SK-N-SH (cell line): ENCODE results near the gene LSM8. TPM values are rescaled to one million over a fixed set of nuclear protein-coding genes. Genes with fewer than 3 reads are reported as not detected.
A peak's percentile ranks its signal among the peaks of the same experiment; 100 is the strongest.
"Not testable (repeated sequence)": the region's sequence is repeated elsewhere in the genome, so short reads cannot be mapped to it uniquely, and the experiment has no call there.

Source experiments
- CTCF ChIA-PET: fragments of 300-600, 350-600 bp; formaldehyde crosslinking; extraction: SDS; loops from one replicate; lab custom pipeline; 2021; lab: Yijun Ruan, JAX
- POLR2A ChIA-PET: fragments of 350-600 bp; sonication (Branson Sonifier 250); formaldehyde crosslinking; extraction: SDS; loops from one replicate; lab custom pipeline; 2020; ENCODE audit warnings: antibody characterized with exemption, inconsistent platforms; lab: Yijun Ruan, JAX
- DNase-seq: peaks from one replicate; pipeline ENCODE4 v3.0.0; 2012
- H2AFZ ChIP-seq: fragments of 200-600 bp; sonication (generic); 2 replicates; pipeline ENCODE4 v1.8.1; 2016; ENCODE audit warnings: antibody characterized with exemption, mild to moderate bottlenecking, low read depth
- H3F3A ChIP-seq: fragments of 200-600 bp; sonication (generic); replicated peaks from 2 replicates; pipeline ENCODE3; 2016; ENCODE audit warnings: antibody characterized with exemption, mild to moderate bottlenecking; ENCODE audit not compliant: insufficient read depth
- H3K27ac ChIP-seq, 2 experiments: fragments of 200-500 bp in 1 of 2; fragments of 200-600 bp in 1 of 2; sonication (Bioruptor generic) in 1 of 2; sonication (generic), shearing (Covaris generic) in 1 of 2; 2 replicates each; pipeline versions ENCODE4 v1.5.1 to v1.6.1; 2014 to 2016; ENCODE audit warnings: low read depth in 2 of 2, inconsistent platforms in 1 of 2, low read length in 1 of 2, mild to moderate bottlenecking in 1 of 2, mixed read lengths in 1 of 2
- H3K27me3 ChIP-seq: fragments of 200-600 bp; sonication (generic), shearing (Covaris generic); 2 replicates; pipeline ENCODE4 v1.6.1; 2016; ENCODE audit warnings: mixed run types; ENCODE audit not compliant: insufficient read depth
- H3K36me3 ChIP-seq, 2 experiments: fragments of 200-500 bp in 1 of 2; fragments of 200-600 bp in 1 of 2; sonication (Bioruptor generic) in 1 of 2; sonication (generic) in 1 of 2; replicated peaks in 1 of 2; 2 replicates each; pipeline versions ENCODE3 to v1.5.1; 2014 to 2016; ENCODE audit warnings: low read length in 1 of 2, mild to moderate bottlenecking in 1 of 2; ENCODE audit not compliant: insufficient read depth in 2 of 2, control insufficient read depth in 1 of 2
- H3K4me1 ChIP-seq, 2 experiments: fragments of 200-500 bp in 1 of 2; fragments of 200-600 bp in 1 of 2; sonication (Bioruptor generic) in 1 of 2; sonication (generic), shearing (Covaris generic) in 1 of 2; 2 replicates each; pipeline versions ENCODE4 v1.5.1 to v1.6.1; 2014 to 2016; ENCODE audit warnings: low read depth in 1 of 2, low read length in 1 of 2, mixed run types in 1 of 2; ENCODE audit not compliant: insufficient read depth in 2 of 2, control insufficient read depth in 1 of 2
- H3K4me2 ChIP-seq: fragments of 200-600 bp; sonication (generic), shearing (Covaris generic); 2 replicates; pipeline ENCODE4 v1.6.1; 2017; ENCODE audit warnings: mixed run types
- H3K4me3 ChIP-seq, 2 experiments: fragments of 200-500 bp in 1 of 2; fragments of 200-600 bp in 1 of 2; sonication (Bioruptor generic) in 1 of 2; sonication (generic), shearing (Covaris generic) in 1 of 2; 2 replicates each; pipeline versions ENCODE4 v1.5.1 to v1.8.1; 2014 to 2016; ENCODE audit warnings: low read depth in 2 of 2, inconsistent platforms in 1 of 2, low read length in 1 of 2, mild to moderate bottlenecking in 1 of 2, mixed read lengths in 1 of 2, moderate library complexity in 1 of 2
- H3K79me2 ChIP-seq: fragments of 200-600 bp; sonication (generic); 2 replicates; pipeline ENCODE4 v1.8.1; 2017; ENCODE audit warnings: mild to moderate bottlenecking; ENCODE audit not compliant: insufficient read depth
- H3K9ac ChIP-seq: fragments of 200-600 bp; sonication (generic); 2 replicates; pipeline ENCODE4 v1.6.1; 2017; ENCODE audit warnings: mixed run types
- H3K9me2 ChIP-seq: fragments of 200-600 bp; sonication (generic); 2 replicates; pipeline ENCODE4 v1.6.1; 2017; ENCODE audit warnings: mixed run types
- H3K9me3 ChIP-seq: fragments of 200-600 bp; sonication (generic); 2 replicates; pipeline ENCODE4 v1.6.1; 2017; ENCODE audit warnings: mixed run types, mild to moderate bottlenecking, moderate library complexity
- H4K20me1 ChIP-seq: fragments of 200-600 bp; sonication (generic); 2 replicates; pipeline ENCODE4 v1.6.1; 2017; ENCODE audit warnings: mild to moderate bottlenecking, mixed run types; ENCODE audit not compliant: insufficient read depth
- CHD2 ChIP-seq: fragments of 150-350 bp; IDR thresholded peaks from 2 replicates; pipeline ENCODE4 v1.6.1; 2018; ENCODE audit warnings: low read length; ENCODE audit not compliant: partially characterized antibody
- FOSL2 ChIP-seq: IDR thresholded peaks from 2 replicates; pipeline ENCODE4 v1.4.0; 2012; ENCODE audit warnings: low read depth, mild to moderate bottlenecking, moderate library complexity, borderline replicate concordance
- FOXM1 ChIP-seq: IDR thresholded peaks from 2 replicates; pipeline ENCODE4 v1.4.0; 2012; ENCODE audit warnings: low read depth, mild to moderate bottlenecking
- GABPA ChIP-seq: IDR thresholded peaks from 2 replicates; pipeline ENCODE4 v1.4.0; 2012; ENCODE audit warnings: low read depth, mild to moderate bottlenecking
- JUND ChIP-seq: IDR thresholded peaks from 2 replicates; pipeline ENCODE4 v1.4.0; 2012
- POLR2AphosphoS5 ChIP-seq: IDR thresholded peaks from 2 replicates; pipeline ENCODE4 v1.6.1; 2012; ENCODE audit warnings: low read depth, low read length
- TAF1 ChIP-seq: IDR thresholded peaks from 2 replicates; pipeline ENCODE4 v1.6.1; 2012; ENCODE audit warnings: low read depth, mild to moderate bottlenecking, low read length, moderate library complexity, borderline replicate concordance
- TCF12 ChIP-seq: IDR thresholded peaks from 2 replicates; pipeline ENCODE4 v1.4.0; 2012
- TEAD4 ChIP-seq: IDR thresholded peaks from 2 replicates; pipeline ENCODE4 v1.4.0; 2012; ENCODE audit warnings: mild to moderate bottlenecking, borderline replicate concordance; ENCODE audit not compliant: insufficient read depth
- WGBS: methylation state at CpG from one replicate; pipeline ENCODE4 v1.1.6; 2017; ENCODE audit warnings: low lambda C conversion rate; 5-methylcytosine and 5-hydroxymethylcytosine counted together
- polyA plus RNA-seq, 3 experiments: library from polyadenylated mRNA; depleted of rRNA; stranded (reverse); fragments of >200 nt; gene quantifications; 2 replicates each; pipeline ENCODE4 v1.2.3, GENCODE V29; 2012
- TF ChIP-seq, protein P1 (sequence below): IDR thresholded peaks from 2 replicates; pipeline ENCODE4 v1.4.0; 2012; ENCODE audit warnings: low read depth
- TF ChIP-seq, protein P2 (sequence below): IDR thresholded peaks from 2 replicates; pipeline ENCODE4 v1.4.0; 2012; ENCODE audit warnings: low read depth, borderline replicate concordance

Gene LSM8
- polyA plus RNA-seq, 1 of the 3 experiments (the other 2 are of a cell fraction): 52.8 TPM

DNA sequence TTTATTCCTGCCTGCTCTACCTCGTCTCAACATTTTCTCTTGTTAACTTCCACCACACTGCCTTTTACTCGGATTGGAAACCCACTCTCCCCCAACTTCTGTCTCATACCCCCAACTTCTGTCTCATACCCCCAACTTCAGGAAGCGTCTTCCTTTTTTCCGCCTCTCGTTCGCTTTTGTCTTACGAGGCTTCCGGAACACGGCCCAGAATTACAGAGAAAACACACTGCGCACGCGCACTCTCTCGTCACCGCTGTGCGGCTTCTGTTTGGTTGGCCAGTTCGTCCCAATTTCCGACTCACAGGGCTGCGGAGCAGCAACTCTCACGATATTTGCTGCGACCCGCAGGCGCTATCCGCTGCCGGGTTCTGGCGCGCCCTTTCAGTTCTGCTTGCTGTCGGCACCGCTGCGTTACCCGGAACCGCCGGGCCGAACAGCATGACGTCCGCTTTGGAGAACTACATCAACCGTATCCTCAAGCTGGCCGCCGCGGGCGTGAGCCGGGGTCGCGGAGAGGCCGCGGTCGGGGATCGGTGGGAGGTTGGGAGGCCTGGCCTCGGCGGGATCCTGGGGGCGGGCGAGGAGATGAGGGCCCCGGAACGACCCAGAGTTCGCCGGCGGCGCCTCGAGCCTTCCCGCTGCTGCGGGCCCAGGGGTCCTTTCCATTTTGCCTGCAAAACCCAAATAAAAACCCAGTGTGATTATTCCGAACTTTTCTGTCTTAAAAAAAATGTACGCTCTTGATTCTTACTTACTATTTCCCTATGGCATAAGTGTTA is at the start of gene LSM8 (continued):
- TF ChIP-seq TAF1 (peak; percentile 90), JUND (no peak), GABPA (peak; percentile 77), FOXM1 (no peak), TCF12 (0 out of 2 replicates have a peak, but pooled peaks have one; percentile 7), POLR2AphosphoS5 (peak; percentile 99), FOSL2 (no peak), CHD2 (peak; percentile 99), TEAD4 (no peak)
- TF ChIP-seq, protein P1, sequence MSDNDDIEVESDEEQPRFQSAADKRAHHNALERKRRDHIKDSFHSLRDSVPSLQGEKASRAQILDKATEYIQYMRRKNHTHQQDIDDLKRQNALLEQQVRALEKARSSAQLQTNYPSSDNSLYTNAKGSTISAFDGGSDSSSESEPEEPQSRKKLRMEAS: peak; percentile 78
- TF ChIP-seq, protein P2, sequence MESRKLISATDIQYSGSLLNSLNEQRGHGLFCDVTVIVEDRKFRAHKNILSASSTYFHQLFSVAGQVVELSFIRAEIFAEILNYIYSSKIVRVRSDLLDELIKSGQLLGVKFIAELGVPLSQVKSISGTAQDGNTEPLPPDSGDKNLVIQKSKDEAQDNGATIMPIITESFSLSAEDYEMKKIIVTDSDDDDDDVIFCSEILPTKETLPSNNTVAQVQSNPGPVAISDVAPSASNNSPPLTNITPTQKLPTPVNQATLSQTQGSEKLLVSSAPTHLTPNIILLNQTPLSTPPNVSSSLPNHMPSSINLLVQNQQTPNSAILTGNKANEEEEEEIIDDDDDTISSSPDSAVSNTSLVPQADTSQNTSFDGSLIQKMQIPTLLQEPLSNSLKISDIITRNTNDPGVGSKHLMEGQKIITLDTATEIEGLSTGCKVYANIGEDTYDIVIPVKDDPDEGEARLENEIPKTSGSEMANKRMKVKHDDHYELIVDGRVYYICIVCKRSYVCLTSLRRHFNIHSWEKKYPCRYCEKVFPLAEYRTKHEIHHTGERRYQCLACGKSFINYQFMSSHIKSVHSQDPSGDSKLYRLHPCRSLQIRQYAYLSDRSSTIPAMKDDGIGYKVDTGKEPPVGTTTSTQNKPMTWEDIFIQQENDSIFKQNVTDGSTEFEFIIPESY: peak; percentile 98

DNA sequence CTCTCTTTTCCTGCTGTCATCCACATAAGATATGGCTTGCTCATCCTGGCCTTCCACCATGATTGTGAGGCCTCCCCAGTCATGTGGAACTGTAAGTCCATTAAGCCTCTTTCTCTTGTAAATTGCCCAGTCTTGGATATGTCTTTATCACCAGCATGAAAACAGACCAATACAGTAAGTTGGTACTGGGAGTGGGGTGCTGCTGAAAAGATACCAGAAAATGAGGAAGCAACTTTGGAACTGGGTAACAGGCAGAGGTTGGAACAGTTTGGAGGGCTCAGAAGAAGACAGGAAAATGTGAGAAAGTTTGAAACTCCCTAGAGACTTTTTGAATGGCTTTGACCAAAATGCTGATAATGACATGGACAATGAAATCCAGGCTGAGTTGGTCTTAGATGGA is 49.5 kb upstream of the LSM8 start:
- CTCF ChIA-PET, H3K36me3 ChIP-seq, H2AFZ ChIP-seq, H3K27ac ChIP-seq, H3K27me3 ChIP-seq, DNase-seq, H3K9ac ChIP-seq, H3K9me3 ChIP-seq, H3K4me2 ChIP-seq, POLR2A ChIA-PET, H3F3A ChIP-seq, H3K4me3 ChIP-seq, H4K20me1 ChIP-seq, H3K4me1 ChIP-seq, H3K79me2 ChIP-seq, H3K9me2 ChIP-seq: not testable (repeated sequence)

DNA sequence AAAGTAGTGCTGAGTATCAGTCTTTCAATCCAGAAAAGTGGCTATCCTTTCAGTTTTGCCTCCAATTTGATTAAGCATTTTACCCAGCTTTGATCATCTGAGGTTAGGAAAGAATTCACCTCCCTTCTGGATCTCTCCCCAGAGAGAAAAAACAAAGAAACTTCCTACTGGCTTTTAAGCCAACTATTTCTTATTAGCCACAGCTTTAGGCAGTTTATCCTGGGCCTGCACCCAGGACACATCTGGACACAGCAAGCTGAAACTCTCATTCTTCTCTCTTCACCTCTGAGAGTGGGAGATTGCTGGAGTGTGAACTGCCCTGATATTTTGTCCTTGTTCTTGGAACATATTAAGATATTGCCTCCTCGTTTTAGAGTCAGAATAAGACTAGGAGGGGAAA is 43.5 kb upstream of the LSM8 start:
- Histone ChIP-seq H3K4me3 (no peak overlapping the region), H2AFZ (no peak overlapping the region), H3K9me3 (no peaks in the 10 kb centered on the region), H3K36me3 (no peaks in the 10 kb centered on the region), H3K9ac (no peak overlapping the region), H3K27ac (no peak overlapping the region), H3K79me2 (no peaks in the 10 kb centered on the region), H3K4me2 (no peak overlapping the region), H3K4me1 (no peaks in the 10 kb centered on the region), H3K9me2 (no peaks in the 10 kb centered on the region), H3F3A (no peaks in the 10 kb centered on the region), H4K20me1 (no peaks in the 10 kb centered on the region), H3K27me3 (no peaks in the 10 kb centered on the region)
- TF ChIP-seq TEAD4: no peak
- ChIA-PET CTCF (no interaction called here), POLR2A (no interaction called here)
- DNase-seq: no peak
- WGBS: 2% methylated on average over 1 of the region's 1 CpG
